NT2/D1 (cell line): ENCODE measurements around the gene KRTAP22-1.

ENCODE experiments used
- DNase-seq: peaks from one replicate; pipeline ENCODE4 v3.0.0-alpha.2; 2011; ENCODE audit warnings: low read depth, low spot score
- H3K27me3 ChIP-seq: 2 replicates; pipeline ENCODE4 v1.6.0; 2011; ENCODE audit warnings: mild to moderate bottlenecking; ENCODE audit not compliant: insufficient read length, insufficient read depth
- H3K36me3 ChIP-seq: 2 replicates; pipeline ENCODE4 v1.6.1; 2011; ENCODE audit warnings: mild to moderate bottlenecking, low read length, mixed read lengths; ENCODE audit not compliant: insufficient read depth, insufficient read length
- H3K4me1 ChIP-seq: 2 replicates; pipeline ENCODE4 v1.5.1; 2011; ENCODE audit not compliant: insufficient read depth, insufficient read length
- H3K4me3 ChIP-seq: 2 replicates; pipeline ENCODE4 v1.5.1; 2011; ENCODE audit warnings: low read depth; ENCODE audit not compliant: insufficient read length
- H3K9ac ChIP-seq: 2 replicates; pipeline ENCODE4 v1.6.0; 2011; ENCODE audit warnings: low read depth; ENCODE audit not compliant: insufficient read length
- H3K9me3 ChIP-seq: 2 replicates; pipeline ENCODE4 v1.5.1; 2011; ENCODE audit warnings: mild to moderate bottlenecking, low read length; ENCODE audit not compliant: insufficient read depth
- SUZ12 ChIP-seq: IDR thresholded peaks from 2 replicates; pipeline ENCODE4 v1.6.1; 2011; ENCODE audit not compliant: insufficient read length, insufficient read depth; ENCODE audit errors: extremely low read depth
- YY1 ChIP-seq: IDR thresholded peaks from 2 replicates; pipeline ENCODE4 v1.6.1; 2011; ENCODE audit not compliant: insufficient read length, insufficient read depth
- ZNF274 ChIP-seq: IDR thresholded peaks from 2 replicates; pipeline ENCODE4 v1.6.1; 2011; ENCODE audit warnings: mild to moderate bottlenecking, low read depth, low read length

KRTAP22-1 gene

DNA sequence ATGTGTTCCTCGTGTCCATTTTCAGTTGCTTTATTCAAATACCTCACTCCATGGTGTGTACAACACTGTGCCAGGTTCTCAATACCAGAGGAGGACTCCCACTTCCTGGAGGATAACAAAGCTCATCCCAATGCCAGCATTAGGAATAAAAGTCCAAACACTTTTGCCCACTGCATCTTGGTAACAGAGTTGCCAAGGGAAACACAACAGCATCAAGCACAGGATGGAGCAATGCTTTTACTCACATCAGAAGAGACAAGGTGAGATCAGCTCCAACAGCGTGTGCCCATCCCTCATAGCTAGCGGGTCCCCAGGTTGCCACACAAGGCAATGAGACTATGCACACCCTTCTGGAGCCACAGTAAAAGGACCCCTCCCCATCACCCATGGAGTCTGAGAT is 22.5 kb downstream of the KRTAP22-1 start:
- TF ChIP-seq ZNF274 (no peak), SUZ12 (no peak), YY1 (no peak)
- Histone ChIP-seq H3K4me1 (no peaks in the 10 kb centered on the region), H3K9ac (no peak overlapping the region), H3K4me3 (no peak overlapping the region), H3K9me3 (peaks cover 15% of the 10 kb centered on the region; the same call in 1 of the 2 replicates), H3K36me3 (no peaks in the 10 kb centered on the region), H3K27me3 (no peaks in the 10 kb centered on the region)
- no peak for DNase-seq

DNA sequence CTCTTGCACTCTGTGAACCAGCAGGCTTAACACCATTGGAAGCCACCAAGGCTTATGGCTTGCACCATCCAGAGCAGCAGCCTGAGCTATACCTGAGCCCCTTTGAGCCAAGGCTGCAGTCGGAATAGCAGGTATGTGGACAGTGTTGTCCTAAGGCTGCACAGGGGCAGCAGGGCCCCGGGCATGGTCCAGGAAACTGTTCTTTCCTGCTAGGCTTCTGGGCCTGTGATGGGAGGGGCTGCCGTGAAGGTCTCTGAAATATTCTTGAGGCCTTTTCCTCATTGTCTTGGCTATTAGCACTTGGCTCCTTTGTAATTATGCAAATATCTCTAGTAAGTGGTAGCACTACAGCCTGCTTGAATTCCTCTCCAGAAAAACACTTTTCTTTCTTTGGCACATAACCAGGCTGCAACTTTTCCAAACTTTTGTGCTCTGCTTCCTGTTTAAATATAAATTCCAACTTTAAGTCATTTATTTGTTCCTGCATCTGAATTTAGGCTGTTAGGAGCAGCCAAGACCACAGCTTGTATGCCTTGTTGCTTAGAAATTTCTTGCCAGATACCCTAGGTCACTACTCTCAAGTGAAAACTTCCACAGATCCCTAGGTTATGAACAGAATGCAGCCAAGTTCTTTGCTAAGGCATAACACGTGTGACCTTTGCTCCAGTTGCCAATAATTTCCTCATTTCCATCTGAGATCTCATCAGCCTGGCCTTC is 24.7 kb downstream of the KRTAP22-1 start:
- H3K9me3 ChIP-seq = peaks cover 15% of the 10 kb centered on the region; the same call in 1 of the 2 replicates
- H3K4me1 ChIP-seq = no peaks in the 10 kb centered on the region
- no peaks in the 10 kb centered on the region for H3K36me3 ChIP-seq
- no peaks in the 10 kb centered on the region for H3K27me3 ChIP-seq
- DNase-seq = no peak
- no peak overlapping the region for H3K4me3 ChIP-seq
- H3K9ac ChIP-seq = no peak overlapping the region
- TF ChIP-seq SUZ12 (no peak), ZNF274 (no peak), YY1 (no peak)

DNA sequence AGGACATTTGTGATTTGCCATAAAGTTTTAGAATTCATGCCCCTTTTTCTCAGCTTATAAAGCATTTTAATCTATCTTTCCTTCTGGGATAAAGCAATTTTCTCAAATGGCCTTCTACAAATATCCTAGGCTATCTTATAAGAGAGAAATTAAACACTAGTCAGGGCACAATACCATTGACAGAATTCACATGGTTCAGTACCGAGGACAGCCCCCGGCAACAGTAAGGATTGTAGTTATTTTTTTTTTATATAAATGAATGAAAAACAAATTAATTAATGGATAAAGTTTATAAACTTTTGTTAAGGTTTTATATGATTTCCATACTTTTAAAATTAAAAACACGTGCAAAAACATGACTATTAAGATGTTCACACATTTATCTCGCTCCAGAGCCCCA is 27.2 kb downstream of the KRTAP22-1 start:
- no peak for TF ChIP-seq ZNF274
- no peak for TF ChIP-seq YY1
- no peak for TF ChIP-seq SUZ12
- Histone ChIP-seq H3K4me1 (no peaks in the 10 kb centered on the region), H3K36me3 (no peaks in the 10 kb centered on the region), H3K9me3 (peaks cover 15% of the 10 kb centered on the region; the same call in 1 of the 2 replicates), H3K27me3 (no peaks in the 10 kb centered on the region), H3K4me3 (no peak overlapping the region), H3K9ac (no peak overlapping the region)
- no peak for DNase-seq

DNA sequence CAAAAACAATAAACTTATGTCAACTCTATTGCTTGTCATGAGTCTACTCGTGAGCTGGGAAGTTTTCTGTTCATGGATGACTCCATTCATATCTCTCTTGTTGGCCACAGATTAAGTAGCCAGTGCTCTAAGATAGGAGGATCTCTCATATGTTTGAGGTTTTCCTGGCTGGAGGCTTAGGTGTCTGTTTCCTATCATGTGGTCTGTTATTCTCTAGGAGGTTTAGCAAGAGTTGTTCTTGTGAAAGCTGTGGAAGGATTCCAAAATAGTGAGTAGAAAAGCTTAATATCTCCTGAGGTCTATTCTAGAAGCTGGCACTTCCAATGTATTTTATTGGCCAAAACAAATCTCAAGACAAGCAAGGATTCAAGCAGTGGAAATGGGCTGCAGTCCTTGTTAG is 28.3 kb downstream of the KRTAP22-1 start:
- Histone ChIP-seq H3K9me3 (peaks cover 15% of the 10 kb centered on the region; the same call in 1 of the 2 replicates), H3K9ac (no peak overlapping the region), H3K27me3 (no peaks in the 10 kb centered on the region), H3K4me1 (no peaks in the 10 kb centered on the region), H3K36me3 (no peaks in the 10 kb centered on the region), H3K4me3 (no peak overlapping the region)
- DNase-seq = no peak
- no peak for TF ChIP-seq SUZ12
- no peak for TF ChIP-seq ZNF274

DNA sequence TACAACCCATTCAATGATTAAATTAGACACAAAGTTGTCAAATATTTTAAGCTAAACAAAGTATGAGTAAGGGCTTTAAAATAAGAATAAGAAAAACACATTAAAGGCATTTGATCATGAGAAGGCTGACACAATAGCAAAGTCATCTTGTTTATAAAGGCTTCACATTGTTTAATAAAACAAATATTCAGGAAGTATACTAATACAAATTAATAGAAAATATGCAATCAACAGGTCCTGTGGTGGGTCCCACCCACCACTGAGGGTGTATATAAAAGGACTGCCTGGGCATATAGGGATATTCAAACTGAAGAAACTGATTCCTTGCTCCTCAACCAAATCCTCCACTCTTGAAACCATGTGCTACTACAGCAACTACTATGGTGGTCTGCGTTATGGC is 34.0 kb downstream of the KRTAP22-1 start, which contains the start of gene KRTAP20-2:
Gene KRTAP20-2 (plus strand): TSS at position 301 of the 400 bp plus-strand sequence. CDS start 58 bp downstream, at position 359.
- Histone ChIP-seq H3K27me3 (no peaks in the 10 kb centered on the region), H3K4me3 (no peak within 1 kb of the TSS), H3K9me3 (no peaks in the 10 kb centered on the region), H3K4me1 (no peaks in the 10 kb centered on the region), H3K36me3 (no peaks in the 10 kb centered on the region), H3K9ac (no peak within 1 kb of the TSS)
- DNase-seq = no peak
- no peak for TF ChIP-seq ZNF274
- TF ChIP-seq YY1 = no peak
- no peak for TF ChIP-seq SUZ12

DNA sequence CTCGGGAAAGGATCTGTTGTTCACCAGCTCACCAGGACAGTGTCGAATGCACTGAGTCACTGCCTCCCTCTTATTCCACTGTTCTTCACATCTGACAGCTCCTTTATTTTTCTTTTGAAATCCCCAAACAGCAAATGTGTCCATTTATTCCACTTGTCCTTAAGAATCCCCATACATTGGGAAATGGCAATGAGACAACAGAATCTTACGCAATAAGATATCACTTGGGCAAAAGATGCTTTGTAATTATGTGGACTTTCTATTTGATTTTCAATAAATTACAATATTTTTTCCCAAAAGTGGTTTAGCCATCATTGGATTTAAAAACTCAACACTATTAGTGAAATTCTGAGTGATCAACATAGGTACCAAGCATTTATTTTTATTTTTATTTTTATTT is 37.8 kb downstream of the KRTAP22-1 start:
- H3K4me1 ChIP-seq = no peaks in the 10 kb centered on the region
- DNase-seq = no peak
- no peak overlapping the region for H3K4me3 ChIP-seq
- TF ChIP-seq ZNF274 (no peak), YY1 (no peak), SUZ12 (no peak)
- no peaks in the 10 kb centered on the region for H3K9me3 ChIP-seq
- H3K27me3 ChIP-seq = no peaks in the 10 kb centered on the region
- no peaks in the 10 kb centered on the region for H3K36me3 ChIP-seq
- H3K9ac ChIP-seq = no peak overlapping the region

DNA sequence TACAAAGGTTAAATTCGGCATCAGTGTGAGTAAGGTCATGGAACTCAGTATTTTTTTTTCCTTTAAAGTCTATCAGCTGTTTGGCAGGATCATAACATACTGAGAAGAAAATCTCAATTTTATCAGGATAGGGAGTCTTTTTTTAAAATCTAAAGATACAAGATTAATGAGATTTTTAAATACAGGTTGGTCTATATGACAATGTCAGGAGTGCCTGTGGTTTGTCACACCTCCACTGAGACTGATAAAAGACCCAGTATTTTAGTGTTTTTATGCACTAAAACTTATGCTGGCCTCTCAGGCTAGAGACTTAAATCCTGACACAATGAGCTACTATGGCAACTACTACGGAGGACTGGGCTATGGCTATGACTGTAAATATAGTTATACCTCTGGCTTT is 41.7 kb downstream of the KRTAP22-1 start, which contains the start of gene KRTAP20-3:
Gene KRTAP20-3 (plus strand): TSS at position 301 of the 400 bp plus-strand sequence.
- H3K27me3 ChIP-seq = no peaks in the 10 kb centered on the region
- no peak within 1 kb of the TSS for H3K9ac ChIP-seq
- TF ChIP-seq YY1 = no peak
- TF ChIP-seq SUZ12 = no peak
- TF ChIP-seq ZNF274 = no peak
- no peaks in the 10 kb centered on the region for H3K9me3 ChIP-seq
- H3K4me1 ChIP-seq = no peaks in the 10 kb centered on the region
- H3K36me3 ChIP-seq = no peaks in the 10 kb centered on the region
- no peak for DNase-seq
- H3K4me3 ChIP-seq = no peak within 1 kb of the TSS
